Measurements from ENCODE around the gene ACYP1.

DNA sequence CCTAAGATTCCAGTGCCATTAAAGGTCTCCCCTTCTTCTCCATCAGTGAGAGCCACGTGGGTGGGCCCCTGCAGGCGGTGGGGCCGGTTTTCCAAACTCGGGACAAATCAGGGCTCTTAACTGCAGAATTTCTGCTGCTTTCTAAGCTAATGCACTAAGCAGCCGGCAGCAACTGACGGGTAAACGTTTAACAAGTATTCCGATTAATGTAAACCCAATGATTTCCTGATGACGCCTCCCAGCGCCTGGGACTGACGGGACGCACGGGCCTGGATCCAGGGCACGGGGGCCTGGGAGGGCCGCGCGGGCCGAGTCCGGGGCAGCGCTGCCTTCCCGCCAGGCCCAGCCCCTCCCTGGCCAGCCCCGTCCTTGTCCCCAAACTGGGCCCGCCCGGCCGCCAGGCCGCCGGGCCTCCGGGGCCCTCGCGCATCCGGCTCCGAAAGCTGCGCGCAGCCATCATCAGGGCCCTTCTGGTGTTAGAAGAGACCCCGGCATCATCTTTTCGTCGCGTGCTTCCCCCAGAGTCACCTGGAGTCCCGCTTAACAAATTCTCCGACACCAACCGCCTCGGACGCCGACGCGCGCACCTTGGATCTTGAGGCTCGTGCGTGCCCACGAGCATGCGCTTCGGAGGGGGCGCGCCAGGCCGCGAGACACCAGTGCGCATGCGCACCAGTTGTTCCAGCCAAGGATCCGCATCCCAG is 12.8 kb downstream of the ACYP1 start, which contains the start of gene MLH3:
- TF ChIP-seq GATA2 (IDR thresholded peaks at IDR 0.05; ENCODE audit: low read depth, low read length) (peak; percentile 11; the same call in 1 of the 2 replicates), GATA3 (IDR thresholded peaks at IDR 0.05; ENCODE audit: low read depth, low read length) (no peak)

All from SH-SY5Y (cell line).